HG03520 (cell line): Measurements from ENCODE around the gene ERO1B.
A peak's percentile ranks its signal among the peaks of the same experiment; 100 is the strongest.

Source experiments
- ATAC-seq: cut with Tn5 transposase; IDR thresholded peaks from one replicate; pipeline ENCODE4 v1.9.1; 2021; ENCODE audit warnings: mild to moderate bottlenecking, moderate library complexity; ENCODE audit not compliant: unreplicated experiment

The ERO1B gene

DNA sequence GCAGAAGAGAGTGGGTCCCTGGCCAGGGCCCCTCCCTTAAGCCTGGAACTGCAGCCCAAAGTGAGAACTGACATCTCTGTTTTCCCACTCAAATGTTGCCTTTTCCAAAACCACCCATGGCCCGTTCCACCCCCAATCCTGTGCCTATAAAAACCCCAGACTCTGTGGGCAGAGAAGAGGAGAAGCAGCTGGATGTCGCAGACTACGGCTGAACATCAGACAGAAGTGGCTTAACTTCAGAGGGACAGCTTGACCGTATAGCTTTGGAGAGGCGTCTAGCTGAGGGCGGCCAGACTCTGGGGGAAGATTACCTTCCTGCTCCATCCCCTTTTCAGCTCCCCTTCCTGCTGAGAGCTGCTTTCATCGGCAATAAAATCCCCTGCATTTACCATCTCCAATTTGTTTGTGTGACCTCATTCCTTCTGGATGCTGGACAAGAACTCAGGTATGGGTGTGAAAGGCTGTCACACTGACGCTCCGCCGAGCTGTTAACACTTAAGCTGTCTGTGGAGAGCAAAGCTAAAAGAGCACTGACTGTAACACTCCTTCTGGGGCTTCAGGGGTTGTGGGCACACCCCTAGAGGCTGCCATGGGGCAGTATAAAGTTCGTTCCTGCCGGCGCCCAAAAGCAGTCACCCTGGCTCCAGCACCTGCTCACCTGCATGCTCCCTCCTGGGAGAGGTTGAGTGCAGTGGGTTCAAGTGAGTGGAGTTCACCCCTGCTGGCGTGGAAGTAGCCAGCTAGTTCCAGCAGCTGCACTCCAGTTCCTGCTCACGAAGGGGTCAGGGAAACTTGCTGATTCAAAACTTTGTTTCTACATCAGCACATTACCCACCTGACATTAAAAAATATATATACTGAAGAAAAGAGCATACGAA lies 19.6 kb upstream of the ERO1B start:
- no peak for ATAC-seq

DNA sequence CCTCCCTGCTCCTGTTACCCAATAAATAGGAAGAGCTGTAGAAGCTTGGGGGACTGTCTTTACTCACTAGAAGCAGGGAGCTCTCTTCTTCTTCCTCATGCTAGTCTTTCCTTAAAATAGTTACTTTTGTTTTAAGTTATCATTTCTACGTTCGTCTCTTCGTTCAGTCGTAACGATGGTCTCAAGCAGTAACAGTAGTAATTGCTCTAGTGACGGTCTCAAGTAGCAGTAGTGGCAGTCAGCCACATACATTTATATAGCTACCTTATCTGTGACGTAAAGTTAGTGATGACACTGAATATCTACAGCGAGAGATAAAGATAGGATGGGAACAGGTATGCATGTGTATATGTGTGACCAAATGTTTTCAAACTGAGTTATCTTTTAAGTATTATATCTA lies 15.4 kb upstream of the ERO1B start:
- ATAC-seq: no peak

DNA sequence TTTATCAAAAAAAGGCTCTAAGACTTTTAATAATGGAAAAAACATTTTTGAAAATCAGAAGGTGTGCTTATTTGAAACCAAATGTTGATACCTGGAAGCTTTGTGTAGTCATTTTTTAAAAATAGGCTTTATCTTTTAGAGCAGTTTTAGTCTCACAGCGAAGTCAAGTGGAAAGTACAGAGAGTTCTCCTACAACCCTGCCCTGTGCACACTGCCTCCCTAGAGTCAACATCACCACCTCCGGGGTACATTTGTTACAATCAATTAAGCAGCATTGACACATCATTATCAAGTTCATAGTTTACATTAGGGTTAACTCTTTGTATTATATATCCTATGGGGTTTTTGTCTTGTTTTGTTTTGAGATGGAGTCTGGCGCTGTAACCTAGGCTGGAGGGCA lies 10.7 kb upstream of the ERO1B start:
- ATAC-seq: no peak

DNA sequence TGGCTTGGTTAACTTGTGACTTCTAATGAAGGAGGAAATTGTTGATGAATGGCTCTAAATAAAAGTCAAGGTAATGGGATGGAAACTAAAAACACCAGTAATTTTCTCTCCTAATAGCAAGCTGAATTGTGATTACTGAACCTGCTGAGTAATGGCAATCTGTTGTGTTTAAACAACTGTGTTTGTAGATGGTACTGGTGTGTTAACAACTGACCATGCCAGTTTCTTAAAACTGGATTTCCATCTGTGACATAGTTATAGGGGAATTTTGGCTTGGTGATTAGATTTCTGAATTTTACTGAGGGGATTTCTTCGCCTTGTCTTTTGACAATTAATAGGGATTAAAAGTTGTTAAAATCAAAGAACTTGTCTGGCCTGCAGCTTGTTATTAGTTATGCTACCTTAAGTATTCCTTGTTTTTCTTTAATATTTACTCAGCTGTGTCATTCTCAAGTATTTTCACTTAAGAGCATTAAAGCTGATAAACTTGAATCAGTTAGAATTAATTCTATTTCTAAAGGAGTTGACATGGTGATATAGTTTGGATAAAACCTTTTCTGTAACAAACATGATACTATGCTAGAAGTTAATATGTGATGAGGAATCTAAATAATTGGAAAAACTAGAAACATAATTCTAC lies 7.9 kb upstream of the ERO1B start:
- ATAC-seq: no peak

DNA sequence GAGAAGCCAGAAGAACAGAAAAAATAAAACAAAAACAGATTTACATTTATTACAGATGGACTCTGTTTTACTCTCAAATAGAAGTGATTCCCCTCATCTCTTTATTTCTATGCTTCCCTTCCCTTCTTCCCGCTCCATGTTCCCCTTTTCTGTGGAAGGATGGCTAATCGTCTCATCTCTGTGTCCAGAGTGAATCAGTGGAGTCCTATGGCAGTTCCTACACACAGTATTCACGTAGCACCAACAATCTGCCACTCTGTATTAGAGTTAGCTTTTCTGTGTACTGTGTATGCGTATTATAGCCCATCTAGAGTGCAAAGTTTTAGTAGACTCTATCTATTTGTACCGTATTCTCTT lies 6.8 kb upstream of the ERO1B start:
- ATAC-seq: no peak

DNA sequence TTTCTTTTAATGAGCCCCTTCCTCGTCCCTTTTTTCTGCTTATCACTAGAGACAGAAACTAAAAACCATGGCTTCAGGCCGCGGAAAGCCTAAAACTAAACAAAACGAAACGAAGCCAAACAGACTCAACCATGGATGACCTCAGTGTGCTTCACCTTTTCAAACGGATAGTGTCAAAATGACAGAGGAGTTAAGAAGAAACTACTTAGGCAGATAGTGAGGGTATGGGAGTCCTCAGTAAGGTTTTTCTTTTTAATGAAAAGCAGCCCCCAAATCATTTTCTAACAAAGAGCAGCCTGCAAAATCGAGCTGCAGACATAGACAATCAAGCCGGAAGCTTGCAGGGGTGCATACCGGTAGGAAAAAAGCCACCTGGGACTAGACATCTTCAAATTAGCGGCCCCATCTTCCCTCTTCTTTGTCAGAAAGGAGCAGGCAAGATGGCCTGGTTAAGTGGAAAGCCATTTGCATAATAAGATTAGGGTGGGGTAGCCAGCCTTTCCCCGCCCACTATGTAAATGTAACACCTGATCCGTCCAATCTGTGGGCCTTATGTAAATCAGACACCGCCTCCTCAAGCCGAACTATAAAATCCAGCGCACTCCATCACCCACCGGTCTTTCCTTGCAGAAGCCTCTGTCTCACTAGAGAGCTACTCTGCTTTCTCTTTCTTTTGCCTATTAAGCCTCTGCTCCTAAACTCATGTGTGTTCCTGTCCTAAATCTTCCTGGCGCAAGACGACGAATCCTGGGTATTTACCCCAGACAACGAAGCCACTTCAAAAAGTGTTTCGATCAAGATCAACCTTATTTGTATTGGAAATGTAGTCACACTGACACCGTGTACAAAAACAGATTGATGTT lies 6.2 kb upstream of the ERO1B start:
- ATAC-seq: no peak

DNA sequence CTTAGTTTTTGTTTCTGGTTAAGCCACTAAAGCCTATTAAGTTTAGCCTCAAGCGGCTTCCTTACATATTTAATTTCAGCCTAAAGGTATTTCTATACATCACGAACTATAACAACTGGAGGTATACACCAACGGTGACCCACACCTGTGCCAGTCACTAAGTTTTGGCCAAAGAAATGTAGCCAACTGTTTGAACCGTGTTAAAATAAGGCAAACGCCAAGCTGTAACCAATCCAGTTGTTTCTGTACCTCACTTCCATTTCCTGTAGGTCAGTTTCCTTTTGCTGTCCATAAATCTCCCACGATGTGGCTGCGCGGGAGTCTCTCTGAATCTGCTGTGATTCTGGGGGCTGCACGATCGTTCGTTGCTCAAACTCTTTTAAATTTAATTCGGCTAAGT lies 5.6 kb upstream of the ERO1B start:
- no peak for ATAC-seq

DNA sequence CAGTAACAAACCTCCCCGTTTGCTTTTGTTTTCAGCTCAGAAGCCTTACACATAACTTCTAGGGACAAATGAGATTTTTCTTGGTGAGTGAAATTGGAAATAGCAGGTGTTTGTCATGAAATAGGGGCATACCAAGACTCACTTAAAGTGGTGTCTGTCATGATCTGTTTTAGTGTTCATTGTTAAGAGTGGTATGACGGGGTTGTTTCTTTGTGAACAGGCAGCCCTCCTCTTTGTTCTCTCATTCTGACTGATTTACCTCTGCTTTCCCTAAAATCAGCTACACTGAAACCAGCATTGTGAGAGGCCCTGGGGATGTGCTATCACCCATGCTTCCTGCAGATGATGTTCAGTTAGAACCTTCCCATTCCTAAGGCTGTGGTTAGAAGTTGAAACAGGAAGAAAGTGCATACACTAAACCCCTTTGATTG lies 2.5 kb upstream of the ERO1B start:
- ATAC-seq: peak; percentile 48

DNA sequence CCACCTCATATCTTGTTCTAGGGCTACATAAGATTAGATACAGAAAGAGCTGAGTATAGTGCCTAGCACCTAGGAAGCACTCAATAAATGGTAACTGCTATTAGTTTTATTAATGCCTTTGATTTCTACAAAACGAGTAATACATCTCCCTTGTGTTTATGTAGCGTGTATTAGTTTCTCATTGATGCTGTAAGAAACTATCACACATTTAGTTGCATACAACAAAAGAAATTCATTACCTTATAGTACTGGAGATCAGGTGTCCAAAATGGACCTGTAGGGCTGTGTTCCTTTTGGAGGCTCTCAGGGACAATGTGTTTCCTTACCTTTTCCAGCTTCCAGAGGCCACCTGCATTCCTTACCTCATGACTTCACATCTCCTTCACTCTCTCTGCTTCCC lies 961 bp upstream of the ERO1B start:
- no peak for ATAC-seq

DNA sequence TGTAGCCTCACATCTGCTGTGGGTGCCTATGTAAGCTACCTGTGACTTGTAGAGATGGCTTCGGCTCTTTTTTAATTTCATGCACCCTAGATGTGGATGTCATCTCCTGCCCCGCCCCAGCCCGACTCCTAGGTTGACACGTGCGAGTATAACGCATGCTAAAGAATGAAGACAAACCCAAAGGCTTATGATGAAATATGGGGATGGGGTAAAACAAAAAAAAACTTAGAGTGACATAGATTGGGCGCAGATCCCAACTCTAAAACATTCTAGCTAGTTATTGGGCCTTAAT lies 613 bp upstream of the ERO1B start:
- peak; percentile 4 for ATAC-seq

DNA sequence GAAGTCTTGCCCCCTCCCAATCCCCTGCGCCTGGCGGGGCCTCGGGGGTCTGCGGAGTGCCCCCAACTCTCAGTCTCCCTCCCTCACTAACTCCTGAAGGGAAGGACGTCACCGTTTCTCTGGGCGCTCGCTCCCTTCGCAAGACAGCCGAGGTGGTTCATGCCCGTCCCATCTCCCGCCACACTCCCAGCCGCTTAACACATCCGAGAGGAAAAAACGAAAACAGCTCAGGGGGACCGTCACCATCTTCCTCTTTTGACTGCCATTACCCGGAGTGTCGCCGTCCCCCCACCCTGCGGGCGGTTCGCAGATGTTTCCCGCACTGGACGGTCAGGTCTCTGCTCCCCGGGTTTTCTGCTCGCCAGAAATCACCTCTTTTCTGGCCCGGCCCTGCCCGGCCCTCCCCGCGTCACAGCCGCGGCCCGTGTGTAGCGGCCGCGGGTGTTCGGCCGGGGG lies 532 bp downstream of the ERO1B start:
- peak; percentile 24 for ATAC-seq

DNA sequence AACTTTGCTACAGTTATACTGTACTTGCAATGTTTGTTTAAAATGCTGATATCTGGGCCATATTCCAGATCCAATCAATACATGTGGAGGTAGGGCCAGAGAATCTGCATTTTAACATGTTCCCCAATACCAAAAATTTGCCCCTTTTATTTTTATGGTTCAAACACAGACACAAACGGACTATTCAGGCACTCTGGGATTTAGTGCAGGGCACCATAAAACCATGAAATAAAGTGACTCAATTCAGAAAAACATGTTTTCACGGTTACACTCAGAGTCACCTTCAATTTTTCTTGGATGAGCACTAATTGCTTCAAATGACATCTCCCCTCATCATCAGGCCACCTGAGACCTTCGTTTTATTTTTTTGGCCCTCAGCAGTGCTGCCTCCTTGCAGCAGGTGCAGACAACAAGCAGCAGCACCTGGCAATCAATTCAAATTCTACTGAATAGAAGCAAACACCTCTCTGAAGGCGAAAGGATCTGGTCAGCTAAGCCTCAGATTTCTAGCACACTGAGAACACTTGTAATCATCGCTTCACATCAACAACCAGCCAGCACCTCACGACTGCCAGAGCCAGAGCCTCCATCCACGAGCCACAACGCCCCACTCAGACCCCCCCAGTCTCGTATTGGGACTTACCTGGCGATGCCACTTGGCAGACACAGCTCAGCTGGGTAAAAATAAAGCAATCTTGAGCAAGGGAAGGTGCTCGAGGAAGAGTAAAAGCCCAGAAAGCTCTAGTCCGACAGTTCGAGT lies 1.1 kb downstream of the ERO1B start:
- no peak for ATAC-seq

DNA sequence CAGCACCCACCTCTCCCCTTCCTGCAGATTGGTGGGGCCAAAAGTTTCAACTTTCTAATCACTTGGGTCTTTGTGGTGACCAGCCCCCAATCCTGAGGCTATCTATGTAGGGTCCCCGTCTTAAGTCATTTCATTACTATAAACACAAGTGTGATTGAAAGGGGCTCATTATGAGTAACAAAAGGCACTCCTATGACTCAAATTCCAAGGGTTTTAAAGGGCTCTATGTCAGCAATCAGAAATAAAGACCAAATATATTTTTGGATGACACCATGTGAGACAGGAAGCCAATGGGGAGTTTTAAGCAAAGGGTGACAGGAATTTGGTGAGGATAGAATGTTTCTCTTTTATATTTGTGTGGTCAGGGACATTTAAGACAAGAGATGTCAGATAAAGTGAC lies 6.2 kb downstream of the ERO1B start:
- no peak for ATAC-seq

DNA sequence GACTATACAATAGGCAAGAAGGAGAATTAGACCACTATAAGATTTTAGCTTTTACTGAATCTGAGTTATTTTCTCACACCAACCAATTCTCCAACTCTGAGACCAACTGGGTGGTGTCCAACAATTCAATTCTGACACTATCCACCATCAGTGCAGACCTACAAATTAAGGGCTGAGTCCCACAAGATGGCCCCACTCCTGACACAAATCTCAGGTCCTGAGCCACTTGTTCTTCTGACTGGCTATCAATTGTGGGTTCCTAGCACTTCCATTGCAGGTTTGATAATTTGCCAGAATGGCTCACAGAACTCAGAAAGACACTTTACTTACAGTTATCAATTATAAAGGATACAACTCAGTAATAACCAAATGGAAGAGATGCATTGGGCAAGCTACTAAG lies 6.7 kb downstream of the ERO1B start:
- ATAC-seq: no peak

DNA sequence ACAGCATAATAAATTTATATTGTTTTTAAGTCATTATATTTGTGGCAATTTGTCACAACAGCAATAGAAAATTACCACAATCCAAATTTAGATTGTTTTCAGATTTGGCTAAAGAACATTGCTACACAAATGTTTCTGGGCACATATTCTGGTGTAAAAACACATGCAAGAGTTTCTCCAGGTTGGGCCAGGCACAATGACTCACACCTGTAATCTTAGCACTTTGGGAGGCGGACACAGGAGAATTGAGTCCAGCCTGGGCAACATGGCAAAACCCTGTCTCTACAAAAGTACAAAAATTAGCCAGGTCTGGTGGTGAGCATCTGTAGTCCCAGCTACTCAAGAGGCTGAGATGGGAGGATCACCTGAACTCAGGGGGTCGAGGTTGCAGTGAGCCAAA lies 8.4 kb downstream of the ERO1B start:
- ATAC-seq: no peak

DNA sequence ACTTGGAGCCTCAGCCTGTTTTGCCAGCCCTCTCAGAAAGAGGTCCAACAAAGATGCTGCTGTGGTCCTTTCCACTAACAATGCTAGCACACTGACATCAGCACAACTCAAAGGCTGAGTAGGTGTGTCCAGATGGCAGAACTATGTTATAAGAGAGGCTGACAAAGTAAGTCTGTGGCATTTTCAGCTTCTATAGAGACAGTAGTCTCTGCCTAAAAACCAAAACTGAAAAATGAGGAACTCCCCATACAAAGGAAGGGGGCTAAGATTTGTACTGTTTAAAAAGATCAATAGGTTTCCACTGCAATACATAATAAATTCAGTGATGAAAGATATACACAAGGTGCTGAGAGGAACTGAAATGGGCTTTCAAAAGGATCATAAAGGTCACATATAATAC lies 12.3 kb downstream of the ERO1B start:
- no peak for ATAC-seq

DNA sequence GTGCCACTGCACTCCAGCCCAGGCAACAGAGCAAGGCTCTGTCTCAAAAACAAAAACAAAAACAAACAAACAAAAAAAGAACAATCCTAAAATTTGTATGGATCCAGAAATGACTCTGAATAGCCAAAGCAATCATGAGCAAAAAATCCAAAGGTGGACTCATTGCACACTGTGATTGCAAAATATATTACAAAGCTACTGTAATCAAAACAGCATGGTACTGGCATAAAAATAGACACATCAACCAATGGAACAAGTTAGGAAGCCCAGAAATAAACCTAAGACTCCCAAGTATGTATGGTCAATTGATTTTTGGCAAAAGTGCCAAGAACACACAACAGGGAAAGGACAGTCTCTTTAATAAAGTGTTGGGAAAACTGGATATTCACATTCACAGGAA lies 19.9 kb downstream of the ERO1B start:
- no peak for ATAC-seq

DNA sequence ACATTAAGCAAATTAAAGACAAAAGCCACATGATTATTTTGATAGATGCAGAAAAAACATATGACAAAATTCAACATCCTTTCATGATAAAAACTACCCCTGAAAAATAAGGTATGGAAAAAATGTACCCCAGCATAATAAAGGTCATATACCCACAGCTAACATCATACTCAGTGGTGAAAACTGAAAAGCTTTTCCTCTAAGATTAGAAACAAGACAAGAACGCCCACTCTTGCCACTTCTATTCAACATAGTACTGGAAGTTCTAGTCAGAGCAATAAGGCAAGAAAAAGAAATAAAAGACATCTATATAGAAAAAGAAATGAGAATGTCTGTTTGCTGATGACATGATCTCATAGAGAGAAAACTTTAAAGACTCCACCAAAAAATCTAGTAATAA lies 20.7 kb downstream of the ERO1B start:
- no peak for ATAC-seq

DNA sequence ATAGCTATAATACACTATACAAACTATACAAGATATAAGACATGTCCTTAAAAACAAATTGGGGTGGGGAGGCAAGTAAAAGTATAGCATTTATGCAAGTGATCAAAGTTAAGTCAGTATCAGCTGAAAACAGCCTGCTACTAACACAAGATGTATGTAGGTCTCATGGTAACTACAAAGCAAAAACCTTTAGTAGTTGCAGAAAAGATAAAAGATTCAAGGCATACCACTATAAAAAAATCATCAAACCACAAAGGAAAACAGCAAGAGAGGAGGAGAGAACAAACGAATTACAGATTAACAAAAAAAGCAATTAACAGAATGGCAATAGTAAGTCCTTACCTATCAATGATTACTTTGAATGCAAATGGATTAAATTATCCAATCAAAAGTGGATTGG lies 22.7 kb downstream of the ERO1B start:
- ATAC-seq: no peak

DNA sequence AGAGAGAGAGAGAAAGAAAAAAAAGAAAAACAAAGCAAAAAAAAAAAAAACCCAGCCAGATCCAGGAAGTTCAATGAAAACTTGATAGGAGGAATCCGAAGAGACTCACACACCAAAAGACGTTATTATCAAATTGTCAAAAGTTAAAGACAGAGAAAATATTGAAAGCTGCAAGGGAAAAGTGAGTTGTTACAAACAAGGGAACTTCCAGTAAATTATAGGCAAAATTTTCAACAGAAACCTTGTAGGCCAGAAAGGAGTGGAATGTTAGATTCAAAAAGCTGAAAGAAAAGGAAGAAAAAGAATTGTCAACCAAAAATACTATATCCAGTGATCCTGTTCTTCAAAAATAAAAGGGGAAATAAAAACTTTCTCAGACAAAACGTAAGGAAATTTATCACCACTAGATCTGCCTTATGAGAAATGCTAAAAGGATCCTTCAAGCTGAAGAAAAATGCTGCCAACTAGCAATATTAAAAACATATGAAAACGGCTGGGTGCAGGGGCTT lies 23.6 kb downstream of the ERO1B start:
- no peak for ATAC-seq

DNA sequence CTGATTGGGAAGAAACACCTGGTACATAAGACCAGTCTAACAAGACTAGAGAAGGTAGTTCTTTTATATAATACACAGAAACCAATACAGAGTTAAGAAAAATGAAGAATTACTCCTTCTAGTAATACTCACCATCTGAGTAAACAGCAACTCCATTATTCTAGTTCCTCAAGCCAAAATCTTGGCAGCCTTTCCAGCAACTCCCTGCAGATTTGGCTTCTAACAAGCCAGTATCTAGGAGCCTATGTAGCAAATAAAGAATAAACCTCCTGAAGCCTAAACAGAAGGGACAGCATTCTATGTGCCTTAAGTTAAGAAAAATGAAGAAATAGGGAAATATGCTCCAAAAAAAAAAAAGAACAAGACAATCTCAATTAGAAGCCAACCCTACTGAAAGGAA lies 24.5 kb downstream of the ERO1B start:
- ATAC-seq: no peak
